Liver (tissue), 9 donors: ENCODE results near the gene MAP1A. TPM values are rescaled to one million over a fixed set of nuclear protein-coding genes. Genes with fewer than 3 reads are reported as not detected.

Experiments
- DNase-seq: peaks from one replicate; pipeline ENCODE4 v3.0.0-alpha.2; 2017; ENCODE audit warnings: low spot score
- H3K27ac ChIP-seq, 2 donors: one replicate each; pipeline ENCODE4 v1.7.0; 2013; ENCODE audit warnings: inconsistent platforms in 2 of 2, low read length in 2 of 2, control low read depth in 1 of 2, low read depth in 1 of 2, mild to moderate bottlenecking in 1 of 2
- H3K27me3 ChIP-seq, 4 donors: one replicate each; pipeline versions ENCODE4 v1.6.1 to v1.7.0; 2013; ENCODE audit warnings: low read length in 3 of 4, inconsistent platforms in 1 of 4, mild to moderate bottlenecking in 1 of 4, moderate library complexity in 1 of 4; ENCODE audit not compliant: control insufficient read depth in 4 of 4, insufficient read depth in 4 of 4
- H3K36me3 ChIP-seq, 4 donors: one replicate each; pipeline versions ENCODE4 v1.6.1 to v1.7.0; 2013; ENCODE audit warnings: low read length in 3 of 4, mild to moderate bottlenecking in 3 of 4, low read depth in 1 of 4, moderate library complexity in 1 of 4; ENCODE audit not compliant: control insufficient read depth in 4 of 4, insufficient read depth in 3 of 4
- H3K4me1 ChIP-seq, 4 donors: one replicate each; pipeline versions ENCODE4 v1.6.1 to v1.7.0; 2013; ENCODE audit warnings: low read length in 3 of 4, mild to moderate bottlenecking in 3 of 4, moderate library complexity in 1 of 4; ENCODE audit not compliant: control insufficient read depth in 4 of 4, insufficient read depth in 4 of 4
- H3K4me3 ChIP-seq, 3 donors: one replicate each; pipeline versions ENCODE4 v1.6.1 to v1.7.0; 2013; ENCODE audit warnings: low read length in 3 of 3, control low read depth in 1 of 3, low read depth in 1 of 3, mild to moderate bottlenecking in 1 of 3
- H3K9ac ChIP-seq, 2 donors: one replicate each; pipeline ENCODE4 v1.7.0; 2013; ENCODE audit warnings: low read length in 2 of 2, mild to moderate bottlenecking in 2 of 2, moderate library complexity in 2 of 2, control low read depth in 1 of 2, low read depth in 1 of 2
- H3K9me3 ChIP-seq, 4 donors: one replicate each; pipeline versions ENCODE4 v1.6.1 to v1.7.0; 2013; ENCODE audit warnings: low read length in 3 of 4; ENCODE audit not compliant: control insufficient read depth in 4 of 4
- ATF3 ChIP-seq: IDR thresholded peaks from 2 replicates; pipeline ENCODE4 v1.6.1; 2016; ENCODE audit warnings: antibody characterized with exemption
- CTCF ChIP-seq: fragments of 150-350 bp; IDR thresholded peaks from 2 replicates; pipeline ENCODE4 v1.5.1; 2017; ENCODE audit warnings: improper control_type of control experiment, low read depth, low read length; ENCODE audit not compliant: missing input control
- EGR1 ChIP-seq, 2 donors: IDR thresholded peaks; 2 replicates each; pipeline ENCODE4 v1.6.1; 2016 to 2018; ENCODE audit warnings: antibody characterized with exemption in 2 of 2, low read depth in 2 of 2
- FOXA1 ChIP-seq: IDR thresholded peaks from 2 replicates; pipeline ENCODE4 v1.6.1; 2016; ENCODE audit warnings: antibody characterized with exemption
- FOXA2 ChIP-seq: IDR thresholded peaks from 2 replicates; pipeline ENCODE4 v1.6.1; 2016; ENCODE audit warnings: antibody characterized with exemption
- GABPA ChIP-seq, 2 donors: IDR thresholded peaks in 1 of 2; conservative IDR thresholded peaks in 1 of 2; 2 replicates each; pipeline ENCODE4 v1.6.1; 2016; ENCODE audit warnings: antibody characterized with exemption in 2 of 2, mild to moderate bottlenecking in 1 of 2, moderate library complexity in 1 of 2
- HNF4A ChIP-seq, 2 donors: conservative IDR thresholded peaks; 2 replicates each; pipeline ENCODE4 v1.6.1; 2016; ENCODE audit warnings: antibody characterized with exemption in 2 of 2, mild to moderate bottlenecking in 2 of 2
- HNF4G ChIP-seq: IDR thresholded peaks from 2 replicates; pipeline ENCODE4 v1.6.1; 2016; ENCODE audit warnings: antibody characterized with exemption
- JUND ChIP-seq, 2 donors: IDR thresholded peaks; 2 replicates each; pipeline ENCODE4 v1.6.1; 2016; ENCODE audit warnings: antibody characterized with exemption in 2 of 2
- MAX ChIP-seq: IDR thresholded peaks from 2 replicates; pipeline ENCODE4 v1.6.1; 2016; ENCODE audit warnings: antibody characterized with exemption
- NR2F2 ChIP-seq: IDR thresholded peaks from 2 replicates; pipeline ENCODE4 v1.6.1; 2016; ENCODE audit warnings: antibody characterized with exemption
- RAD21 ChIP-seq, 2 donors: IDR thresholded peaks; 2 replicates each; pipeline ENCODE4 v1.6.1; 2016; ENCODE audit warnings: antibody characterized with exemption in 2 of 2, mild to moderate bottlenecking in 2 of 2
- REST ChIP-seq: IDR thresholded peaks from 2 replicates; pipeline ENCODE4 v1.6.1; 2016; ENCODE audit warnings: antibody characterized with exemption, mild to moderate bottlenecking
- RXRA ChIP-seq, 2 donors: IDR thresholded peaks; 2 replicates each; pipeline ENCODE4 v1.6.1; 2017 to 2018; ENCODE audit warnings: antibody characterized with exemption in 2 of 2, mild to moderate bottlenecking in 1 of 2
- SP1 ChIP-seq: IDR thresholded peaks from 2 replicates; pipeline ENCODE4 v1.6.1; 2018; ENCODE audit warnings: antibody characterized with exemption, mild to moderate bottlenecking
- TAF1 ChIP-seq: conservative IDR thresholded peaks from 2 replicates; pipeline ENCODE4 v1.6.1; 2016; ENCODE audit warnings: antibody characterized with exemption, mild to moderate bottlenecking
- YY1 ChIP-seq: IDR thresholded peaks from 2 replicates; pipeline ENCODE4 v1.6.1; 2016; ENCODE audit warnings: antibody characterized with exemption, mild to moderate bottlenecking
- ZBTB33 ChIP-seq: IDR thresholded peaks from 2 replicates; pipeline ENCODE4 v1.6.1; 2016; ENCODE audit warnings: antibody characterized with exemption
- WGBS: extraction: QIAGEN DNeasy Blood & Tissue Kit; methylation state at CpG from one replicate; pipeline ENCODE4 v1.1.7; 2013; 5-methylcytosine and 5-hydroxymethylcytosine counted together
- polyA plus RNA-seq, 2 donors: library from polyadenylated mRNA; stranded (reverse) in 1 of 2; unstranded in 1 of 2; fragments of 200-250 nt in 1 of 2; fragments of >200 nt in 1 of 2; fragmentation: Nextera tagmentation in 1 of 2; extraction: Ambion mirVana in 1 of 2; gene quantifications; one replicate each; pipeline versions ENCODE4 v1.2.1 to v1.2.3, GENCODE V29; 2013 to 2015
- total RNA-seq, 2 donors: library from RNA; depleted of rRNA; stranded (reverse); fragments of >200 nt; gene quantifications; one replicate each; pipeline ENCODE4 v1.2.3, GENCODE V29; 2014
- donor health status: healthy.
- donor health status: healthy.
- donor health status: healthy.
- donor health status: healthy.
- donor health status: healthy.

MAP1A gene
- total and polyA plus RNA-seq, 4 donors: 0.11 to 0.89 (median 0.28) TPM

- Histone ChIP-seq H3K4me3 (no peak overlapping the region), H3K27me3 (no peaks in the 10 kb centered on the region), H3K9me3 (no peaks in the 10 kb centered on the region), H3K36me3 (peaks cover 5 to 28% (median 13%) of the 10 kb centered on the region in 4 donors), H3K9ac (no peak overlapping the region), H3K27ac (no peak overlapping the region), H3K4me1 (no peaks in the 10 kb centered on the region)
- TF ChIP-seq TAF1 (no peak), RAD21 (IDR thresholded peaks at IDR 0.05) (no peak), CTCF (no peak), NR2F2 (no peak), SP1 (no peak), FOXA2 (no peak), REST (no peak), MAX (no peak), RXRA (IDR thresholded peaks at IDR 0.05) (no peak), HNF4G (no peak)
- no peak for DNase-seq
Measured at GRCh38 chr15:43471975-43472374, 45.4 kb upstream of the MAP1A start.

- H3K27me3 ChIP-seq: no peaks in the 10 kb centered on the region
- peaks cover 7 to 42% (median 22%) of the 10 kb centered on the region in 4 donors for H3K36me3 ChIP-seq
- DNase-seq: no peak
- no peaks in the 10 kb centered on the region for H3K9me3 ChIP-seq
- H3K9ac ChIP-seq: no peak overlapping the region
- TF ChIP-seq FOXA2 (no peak), EGR1 (IDR thresholded peaks at IDR 0.05; ENCODE audit: low read depth in 2 of 2) (no peak), JUND (IDR thresholded peaks at IDR 0.05) (no peak), GABPA (IDR thresholded peaks at IDR 0.05 in 1 of 2, conservative IDR thresholded peaks at IDR 0.05 in 1 of 2) (no peak), MAX (no peak), SP1 (no peak), CTCF (no peak), REST (no peak), TAF1 (no peak), YY1 (no peak), RAD21 (IDR thresholded peaks at IDR 0.05) (no peak), ATF3 (no peak), FOXA1 (no peak), ZBTB33 (no peak), NR2F2 (no peak), RXRA (IDR thresholded peaks at IDR 0.05) (no peak), HNF4A (conservative IDR thresholded peaks at IDR 0.05) (no peak)
- H3K4me1 ChIP-seq: no peaks in the 10 kb centered on the region
- H3K27ac ChIP-seq: no peak overlapping the region
- H3K4me3 ChIP-seq: no peak overlapping the region
- 99% methylated on average over 25 of the region's 25 CpGs for WGBS
Measured at GRCh38 chr15:43473885-43474284, 43.5 kb upstream of the MAP1A start.
